H7 (cell line): ENCODE results near the gene VSTM2B. TPM values are rescaled to one million over a fixed set of nuclear protein-coding genes. Genes with fewer than 3 reads are reported as not detected.
"Not testable (repeated sequence)": the region's sequence is repeated elsewhere in the genome, so short reads cannot be mapped to it uniquely, and the experiment has no call there.

Source experiments
- DNase-seq: peaks from one replicate; pipeline ENCODE4 v3.0.0; 2012
- H3K27me3 ChIP-seq: 2 replicates; pipeline ENCODE4 v1.6.0; 2011; ENCODE audit warnings: mild to moderate bottlenecking, low read length; ENCODE audit not compliant: control insufficient read depth, insufficient read depth
- H3K36me3 ChIP-seq: replicated peaks from 2 replicates; pipeline ENCODE4 v1.5.1; 2011; ENCODE audit warnings: low read length; ENCODE audit not compliant: control insufficient read depth, insufficient read depth
- H3K4me3 ChIP-seq: 2 replicates; pipeline ENCODE4 v1.5.1; 2011; ENCODE audit warnings: low read depth, mild to moderate bottlenecking, control low read depth, low read length, moderate library complexity; ENCODE audit not compliant: insufficient read depth
- total RNA-seq: library from RNA; depleted of rRNA; stranded (reverse); fragments of >200 nt; shearing (Covaris generic); gene quantifications from 2 replicates; pipeline ENCODE4 v1.2.3, GENCODE V29; 2014

VSTM2B gene
- total RNA-seq, 1 experiment from 2014 or later = 0.48 TPM

DNA sequence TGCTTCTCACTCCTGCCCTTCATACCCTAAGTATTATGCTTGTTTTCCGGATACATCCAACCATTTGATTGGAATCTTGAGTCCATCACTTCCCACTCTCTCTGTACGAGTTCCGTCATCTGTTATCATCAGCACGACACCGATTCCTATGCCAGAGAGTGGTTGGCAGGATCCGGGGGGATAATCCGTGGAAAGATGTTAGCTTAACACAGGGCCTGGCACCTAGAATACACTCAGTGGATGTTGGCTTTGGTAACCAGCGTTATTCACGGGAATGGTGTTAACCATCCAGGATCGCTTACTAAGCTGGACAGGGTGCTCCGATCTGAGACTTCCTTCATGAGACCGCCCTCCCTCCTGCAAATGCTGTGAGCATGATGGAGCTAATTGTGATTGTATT is 12.4 kb downstream of the VSTM2B start:
- Histone ChIP-seq H3K4me3 (no peak overlapping the region), H3K27me3 (no peaks in the 10 kb centered on the region), H3K36me3 (no peaks in the 10 kb centered on the region)
- DNase-seq = no peak

DNA sequence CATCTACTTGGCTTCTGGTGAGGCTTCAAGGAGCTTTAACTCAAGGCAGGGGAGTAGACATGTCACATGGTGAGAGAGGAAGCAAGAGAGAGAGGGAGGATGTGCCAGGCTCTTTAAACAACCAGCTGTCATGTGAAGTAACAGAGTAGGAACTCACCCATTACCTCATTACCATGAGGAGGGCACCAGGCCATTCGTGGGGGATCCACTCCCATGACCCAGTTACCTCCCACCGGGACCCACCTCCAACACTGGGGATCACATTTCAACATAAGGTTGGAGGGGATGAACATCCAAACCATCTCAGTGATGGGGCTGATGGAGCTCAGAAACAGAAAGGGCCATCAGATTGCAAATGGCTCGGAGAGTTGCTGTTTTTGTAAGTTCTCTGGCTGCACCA is 12.9 kb downstream of the VSTM2B start:
- no peak overlapping the region for H3K4me3 ChIP-seq
- H3K36me3 ChIP-seq = no peaks in the 10 kb centered on the region
- no peaks in the 10 kb centered on the region for H3K27me3 ChIP-seq
- no peak for DNase-seq

DNA sequence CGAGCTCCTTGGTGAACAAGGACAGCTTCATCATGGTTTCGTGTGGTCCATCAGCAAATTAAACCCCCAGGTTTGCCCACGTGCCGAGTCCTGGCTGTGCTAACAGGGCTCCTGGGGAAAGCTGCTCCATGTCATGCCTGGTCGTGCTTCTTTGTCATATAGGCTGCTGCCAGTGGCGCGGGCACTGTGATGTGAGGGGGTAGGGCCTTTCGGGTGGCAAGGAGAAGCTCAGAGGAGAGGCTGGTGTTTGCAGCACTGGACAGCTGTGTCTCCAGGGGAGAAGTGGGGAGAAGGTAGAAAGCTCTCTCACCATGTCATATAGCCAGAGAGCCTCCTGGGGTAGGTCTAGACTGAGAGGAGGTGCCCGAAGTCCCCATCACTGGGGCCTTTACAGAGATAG is 13.3 kb downstream of the VSTM2B start:
- H3K4me3 ChIP-seq = no peak overlapping the region
- no peaks in the 10 kb centered on the region for H3K36me3 ChIP-seq
- DNase-seq = no peak
- H3K27me3 ChIP-seq = no peaks in the 10 kb centered on the region

DNA sequence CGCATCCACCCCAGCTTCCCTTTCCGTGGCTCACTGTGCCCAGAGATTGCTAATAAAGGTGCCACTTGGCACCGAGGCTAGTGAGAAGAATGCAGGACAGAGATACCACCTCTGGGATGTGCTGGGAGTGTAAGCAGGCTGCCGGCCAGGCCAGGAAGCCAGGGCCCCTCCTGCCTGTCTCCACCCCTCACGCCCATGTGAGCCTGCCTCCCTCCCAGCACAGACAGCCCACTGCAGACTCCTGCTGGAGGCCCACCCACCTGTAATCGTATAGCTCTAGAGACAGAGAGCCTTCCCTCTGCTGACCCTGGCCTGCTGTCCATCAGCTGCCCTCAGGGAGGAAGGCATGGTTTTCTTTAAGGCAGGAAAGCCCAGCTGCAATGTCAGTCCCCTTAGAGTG is 13.9 kb downstream of the VSTM2B start:
- Histone ChIP-seq H3K36me3 (no peaks in the 10 kb centered on the region), H3K4me3 (no peak overlapping the region), H3K27me3 (no peaks in the 10 kb centered on the region)
- DNase-seq = no peak

DNA sequence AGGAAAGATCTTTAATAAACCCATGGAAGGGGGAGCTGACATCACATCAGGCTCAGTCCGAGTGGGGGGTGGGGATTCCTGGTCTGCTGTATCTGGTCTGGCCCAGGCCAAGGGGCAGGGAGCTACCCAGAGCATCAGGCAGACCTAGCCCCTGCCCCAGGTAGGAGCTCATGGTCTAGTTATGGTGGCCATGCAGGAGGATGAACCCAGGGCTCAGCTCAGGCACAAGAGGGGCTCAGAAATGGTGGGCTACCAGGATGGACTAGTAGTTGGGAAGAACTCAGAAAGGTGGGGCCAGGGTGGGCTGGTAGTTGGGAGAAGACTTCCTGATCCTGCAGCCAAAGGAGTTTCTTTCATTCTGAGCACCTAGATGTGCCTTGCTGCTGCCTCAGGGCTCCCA is 14.3 kb downstream of the VSTM2B start:
- Histone ChIP-seq H3K36me3 (no peaks in the 10 kb centered on the region), H3K27me3 (no peaks in the 10 kb centered on the region), H3K4me3 (no peak overlapping the region)
- DNase-seq = no peak

DNA sequence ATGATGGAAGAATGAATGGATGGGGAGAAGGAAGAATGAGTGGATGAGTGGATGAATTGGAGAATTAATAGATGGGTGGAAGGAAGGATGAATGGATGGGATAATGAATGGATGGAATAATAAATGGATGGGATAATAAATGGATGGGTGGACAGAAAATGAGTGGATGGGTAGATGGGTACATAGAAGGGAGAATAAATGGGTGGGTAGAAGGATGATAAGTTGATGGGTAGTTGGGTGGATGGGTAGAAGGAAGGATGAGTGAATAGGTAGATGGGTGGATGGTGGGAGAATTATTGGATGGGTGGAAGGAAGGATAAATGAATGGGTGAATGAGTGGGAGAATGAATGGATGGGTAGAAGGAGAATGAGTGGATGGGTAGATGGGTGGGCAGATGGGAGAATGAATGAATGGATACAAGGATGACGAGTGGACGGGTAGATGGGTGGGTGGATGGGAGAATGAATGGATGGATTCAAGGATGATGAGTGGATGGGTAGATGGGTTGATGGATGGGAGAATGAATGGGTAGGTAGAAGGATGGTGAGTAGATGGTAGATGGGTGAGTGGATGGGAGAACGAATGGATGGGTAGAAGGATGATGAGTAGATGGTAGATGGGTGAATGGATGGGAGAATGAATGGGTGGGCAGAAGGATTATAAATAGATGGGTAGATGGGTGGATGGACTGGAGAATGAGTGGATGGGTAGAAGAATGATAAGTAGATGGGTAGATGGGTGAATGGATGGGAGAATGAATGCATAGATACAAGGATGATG is 15.9 kb downstream of the VSTM2B start:
- H3K36me3 ChIP-seq = no peaks in the 10 kb centered on the region
- H3K27me3 ChIP-seq = no peaks in the 10 kb centered on the region
- no peak for DNase-seq
- no peak overlapping the region for H3K4me3 ChIP-seq

DNA sequence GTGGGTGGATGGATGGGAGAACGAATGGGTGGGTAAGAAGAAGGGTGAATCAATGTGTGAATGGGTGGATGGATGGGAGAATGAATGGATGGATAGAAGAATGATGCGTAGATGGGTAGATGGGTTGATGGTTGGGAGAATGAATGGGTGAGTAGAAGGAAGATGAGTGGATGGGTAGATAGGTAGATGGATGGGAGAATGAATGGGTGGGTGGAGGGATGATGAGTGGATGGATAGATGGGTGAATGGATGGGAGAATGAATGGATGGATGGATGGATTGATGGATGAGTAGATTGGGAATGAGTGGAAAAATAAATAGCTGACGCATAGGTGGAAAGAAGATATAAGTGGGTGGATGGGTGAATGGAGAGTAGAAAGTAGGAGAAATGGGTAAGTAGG is 16.5 kb downstream of the VSTM2B start:
- no peaks in the 10 kb centered on the region for H3K36me3 ChIP-seq
- no peak for DNase-seq
- no peak overlapping the region for H3K4me3 ChIP-seq
- no peaks in the 10 kb centered on the region for H3K27me3 ChIP-seq

DNA sequence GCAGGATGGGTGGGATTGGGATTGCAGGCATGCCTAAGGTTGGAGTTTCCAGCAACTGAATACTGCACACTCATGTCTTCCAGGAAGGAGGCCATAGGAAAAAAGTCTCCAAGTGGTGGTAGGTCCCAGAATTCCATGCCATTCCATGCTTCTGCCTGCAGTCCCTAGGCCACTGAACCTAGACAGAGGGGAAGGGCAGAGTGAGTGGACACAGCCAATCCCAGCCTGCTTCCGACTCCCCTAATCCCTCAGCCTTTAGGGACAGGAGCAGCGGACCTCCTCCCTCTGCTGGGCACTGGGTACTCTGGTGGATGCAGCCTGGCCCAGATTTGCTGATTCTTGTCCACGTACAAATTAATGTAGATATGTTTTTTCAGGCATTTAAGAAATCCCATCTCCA is 17.0 kb downstream of the VSTM2B start:
- Histone ChIP-seq H3K27me3 (no peaks in the 10 kb centered on the region), H3K4me3 (no peak overlapping the region), H3K36me3 (no peaks in the 10 kb centered on the region)
- DNase-seq = no peak

DNA sequence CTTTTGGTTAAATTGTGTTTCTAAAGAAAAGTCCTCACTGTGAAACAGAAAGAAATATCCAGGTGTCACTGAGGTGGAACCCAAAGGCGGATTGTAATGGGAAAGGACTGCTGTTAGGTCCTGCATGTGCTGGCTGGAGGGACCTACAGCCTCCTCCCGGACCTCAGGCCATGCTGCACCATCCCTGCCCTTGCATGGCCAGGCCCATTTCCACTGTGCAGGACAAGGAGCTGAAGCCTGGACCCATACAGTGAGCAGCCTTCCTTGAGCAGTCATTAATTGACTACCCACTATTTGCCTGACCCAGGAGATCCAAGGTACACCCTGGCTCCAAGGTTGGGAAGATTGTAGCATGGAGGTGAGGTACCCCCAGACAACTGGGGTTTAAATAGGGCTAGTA is 17.6 kb downstream of the VSTM2B start:
- no peak for DNase-seq
- H3K4me3 ChIP-seq = no peak overlapping the region

DNA sequence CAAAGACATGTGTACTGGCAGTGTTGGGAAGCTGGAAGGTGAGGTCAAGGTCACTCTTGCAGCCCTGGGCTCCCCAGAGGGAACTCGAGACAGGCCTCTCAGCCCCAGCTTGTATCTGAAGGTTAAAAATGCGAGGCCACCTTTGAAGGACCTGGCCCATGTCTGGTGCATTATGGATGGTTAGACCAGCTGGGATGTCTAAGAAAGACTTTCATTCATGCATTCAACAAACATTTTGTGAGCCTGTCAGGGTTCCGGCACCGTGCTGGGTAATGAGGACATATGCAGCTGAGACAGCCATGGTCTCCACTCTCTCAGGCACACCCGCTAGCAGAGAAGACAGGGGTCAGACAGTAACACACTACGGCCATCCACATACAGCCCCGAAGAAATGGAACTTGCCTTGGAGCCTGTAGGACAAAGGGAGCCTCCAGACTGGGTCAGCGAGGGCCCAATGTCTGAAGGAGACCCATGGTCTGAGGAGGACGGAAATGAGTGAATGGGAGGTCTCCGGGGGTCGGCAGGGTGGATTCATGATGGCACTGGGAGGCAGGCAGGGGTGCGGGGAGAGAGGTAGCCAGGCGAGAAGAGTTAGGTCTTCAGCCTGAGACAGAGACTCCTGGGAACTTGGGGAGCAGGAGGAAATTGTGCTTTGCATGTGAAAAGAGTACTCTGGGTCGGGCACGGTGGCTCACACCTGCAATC is 19.0 kb downstream of the VSTM2B start:
- no peak overlapping the region for H3K4me3 ChIP-seq
- H3K27me3 ChIP-seq = no peaks in the 10 kb centered on the region
- no peaks in the 10 kb centered on the region for H3K36me3 ChIP-seq
- no peak for DNase-seq

More for the DNA sequence above, 17.6 kb downstream of the VSTM2B start:
- no peaks in the 10 kb centered on the region for H3K36me3 ChIP-seq
- no peaks in the 10 kb centered on the region for H3K27me3 ChIP-seq

DNA sequence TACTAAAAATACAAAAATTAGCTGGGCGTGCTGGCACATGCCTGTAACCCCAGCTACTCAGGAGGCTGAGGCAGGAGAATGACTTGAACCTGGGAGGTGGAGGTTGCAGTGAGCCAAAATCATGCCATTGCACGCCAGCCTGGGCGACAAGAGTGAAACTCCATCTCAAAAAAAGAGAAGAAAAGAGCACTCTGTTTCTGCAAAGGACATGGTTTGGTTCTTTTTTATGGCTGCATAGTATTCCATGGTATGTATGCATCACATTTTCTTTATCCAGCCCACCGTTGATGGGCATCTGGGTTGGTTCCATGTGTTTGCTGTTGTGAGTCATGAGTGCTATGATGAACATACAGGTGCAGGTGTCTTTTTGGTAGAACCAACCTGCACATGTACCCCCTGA is 19.7 kb downstream of the VSTM2B start:
- not testable (repeated sequence) for H3K36me3 ChIP-seq, DNase-seq, H3K27me3 ChIP-seq, H3K4me3 ChIP-seq

DNA sequence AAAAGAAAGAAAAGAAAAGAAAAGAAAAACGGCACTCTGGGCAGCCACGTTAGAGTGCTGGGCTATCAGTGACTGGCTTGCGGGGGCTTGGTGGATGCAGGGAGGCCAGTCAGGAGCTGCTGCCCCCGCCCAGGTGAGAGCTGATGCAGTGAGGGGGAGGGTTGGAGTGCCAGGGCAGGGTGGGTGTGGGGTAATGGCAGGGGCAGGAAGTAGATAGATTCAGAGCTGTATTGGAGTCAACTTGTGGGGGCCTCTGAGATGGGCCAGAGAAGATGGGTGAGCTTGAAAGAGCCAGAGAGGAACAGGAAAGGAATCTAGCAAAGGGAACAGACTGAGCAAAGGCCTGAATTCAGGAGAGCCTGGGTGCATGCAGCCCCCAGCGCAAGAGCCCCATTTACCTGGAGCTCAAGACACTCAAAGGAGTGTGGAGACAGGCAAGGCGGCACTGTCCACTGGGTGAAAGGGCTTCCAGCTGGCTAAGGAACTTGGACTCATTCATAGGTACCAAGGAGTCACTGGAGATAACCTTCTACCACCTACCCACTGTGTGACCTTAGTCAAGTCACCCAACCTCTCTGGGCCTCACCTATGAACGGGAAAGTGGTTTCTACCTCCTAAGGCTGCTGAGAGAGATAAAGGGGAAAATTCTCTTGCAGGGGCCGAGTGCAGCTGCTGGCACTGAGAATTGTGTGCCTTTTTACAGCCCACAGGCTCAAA is 20.2 kb downstream of the VSTM2B start:
- no peak for DNase-seq
- H3K4me3 ChIP-seq = no peak overlapping the region
- H3K36me3 ChIP-seq = no peaks in the 10 kb centered on the region
- H3K27me3 ChIP-seq = no peaks in the 10 kb centered on the region

DNA sequence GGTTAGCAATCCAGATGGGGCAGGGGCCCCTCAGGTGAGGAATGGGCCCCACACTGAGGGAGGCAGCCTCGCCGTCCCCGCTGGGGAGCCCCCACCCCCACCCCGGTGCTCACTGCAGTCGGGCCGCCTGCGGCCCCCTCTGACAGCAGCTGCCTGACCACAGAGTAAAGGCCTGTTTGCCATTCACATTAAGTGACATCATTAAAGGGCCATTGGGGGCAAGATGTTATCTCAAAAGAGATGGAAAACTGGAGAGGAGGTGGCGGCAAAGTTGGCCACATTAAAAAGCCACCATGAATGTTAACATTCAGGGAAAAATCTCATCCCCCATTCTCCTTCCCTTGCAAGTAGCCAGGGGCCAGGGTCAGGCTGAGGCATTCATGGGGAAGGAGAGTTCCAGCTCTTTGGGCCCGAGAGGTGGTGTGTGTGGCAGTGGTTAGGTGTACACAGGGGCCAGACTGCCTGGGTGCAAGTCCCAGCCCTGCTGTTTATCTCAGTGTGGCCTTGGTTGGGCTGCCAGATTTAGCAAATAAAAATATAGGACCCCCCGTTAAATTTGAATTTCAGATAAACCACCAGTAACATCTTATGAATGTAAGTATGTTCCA is 20.9 kb downstream of the VSTM2B start:
- DNase-seq = no peak
- H3K36me3 ChIP-seq = no peaks in the 10 kb centered on the region
- no peaks in the 10 kb centered on the region for H3K27me3 ChIP-seq
- H3K4me3 ChIP-seq = no peak overlapping the region

DNA sequence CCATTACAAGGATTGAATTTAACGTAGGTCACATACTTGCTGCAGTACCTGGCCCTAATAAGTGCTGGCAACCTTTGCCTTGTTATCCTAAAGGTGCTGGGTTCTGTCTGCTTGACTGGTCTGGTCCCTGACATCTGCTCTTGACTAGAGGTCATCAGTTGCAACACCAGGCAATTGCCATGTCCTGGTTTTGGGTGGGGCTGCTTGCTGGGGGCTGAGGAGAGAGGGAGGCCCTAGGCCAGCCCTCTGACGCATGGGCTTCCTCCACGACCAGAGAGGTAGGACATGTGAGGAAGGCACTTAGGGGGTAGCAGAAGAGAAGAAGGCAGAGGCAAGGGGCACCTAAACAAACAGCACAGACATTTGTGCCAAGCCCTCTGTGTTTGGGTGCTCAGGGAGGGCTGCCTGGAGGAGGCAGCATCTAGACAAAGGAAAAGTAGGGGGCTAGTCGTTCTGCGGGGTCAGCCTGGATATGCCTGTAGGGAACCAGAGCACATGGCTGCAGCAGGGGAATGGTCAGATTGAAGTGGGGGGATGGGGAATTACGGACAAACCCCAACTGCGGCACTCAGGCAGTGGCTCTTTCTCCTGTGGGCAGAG is 21.7 kb downstream of the VSTM2B start:
- H3K4me3 ChIP-seq = no peak overlapping the region
- no peaks in the 10 kb centered on the region for H3K27me3 ChIP-seq
- DNase-seq = peak; percentile 32
- no peaks in the 10 kb centered on the region for H3K36me3 ChIP-seq
